Activated T-cell treated with anti-CD3 and anti-CD28 coated beads, Interleukin-2, amount 50 U/mL, for 48 hours (primary cell): ENCODE measurements around the gene TENT4B.

Experiments
- DNase-seq, 2 experiments: peaks; one replicate each; pipeline ENCODE4 v3.0.0-alpha.2; 2020

Gene TENT4B

GRCh38 chr16:50198802-50199403, 45.8 kb downstream of the TENT4B start:
- DNase-seq = no peak

- no peak for DNase-seq
Measured at GRCh38 chr16:50201787-50202186, 48.7 kb downstream of the TENT4B start.

- DNase-seq = no peak
Measured at GRCh38 chr16:50202926-50203624, 50.0 kb downstream of the TENT4B start.

- DNase-seq = no peak
Measured at GRCh38 chr16:50203681-50204080, 50.6 kb downstream of the TENT4B start.

GRCh38 chr16:50204453-50205108, 51.5 kb downstream of the TENT4B start:
- DNase-seq = no peak

GRCh38 chr16:50207652-50208051, 54.5 kb downstream of the TENT4B start:
- no peak for DNase-seq

- no peak for DNase-seq
Measured at GRCh38 chr16:50208460-50208931, 55.4 kb downstream of the TENT4B start.

- DNase-seq = no peak
Measured at GRCh38 chr16:50209546-50210265, 56.6 kb downstream of the TENT4B start.

GRCh38 chr16:50210266-50211038, 57.3 kb downstream of the TENT4B start:
- peak; percentile 67 to 73 for DNase-seq

- DNase-seq = no peak
Measured at GRCh38 chr16:50213939-50214519, 60.9 kb downstream of the TENT4B start.

- no peak for DNase-seq
Measured at GRCh38 chr16:50215680-50216079, 62.6 kb downstream of the TENT4B start.

GRCh38 chr16:50216231-50216630, 63.1 kb downstream of the TENT4B start:
- no peak for DNase-seq

GRCh38 chr16:50219402-50219975, 66.4 kb downstream of the TENT4B start:
- DNase-seq = no peak

GRCh38 chr16:50224286-50224685, 71.2 kb downstream of the TENT4B start:
- no peak for DNase-seq

- DNase-seq = no peak
Measured at GRCh38 chr16:50227120-50227519, 74.0 kb downstream of the TENT4B start.

GRCh38 chr16:50227665-50228064, 74.6 kb downstream of the TENT4B start:
- DNase-seq = no peak

GRCh38 chr16:50228364-50228868, 75.3 kb downstream of the TENT4B start:
- no peak for DNase-seq

- no peak for DNase-seq
Measured at GRCh38 chr16:50229149-50229726, 76.1 kb downstream of the TENT4B start.

- DNase-seq = no peak
Measured at GRCh38 chr16:50234771-50235556, 81.9 kb downstream of the TENT4B start.

- DNase-seq = no peak
Measured at GRCh38 chr16:50235581-50235980, 82.5 kb downstream of the TENT4B start.
